GM23248 (cell line): ENCODE measurements around the gene RANGAP1.

ENCODE experiments used
- EZH2 ChIP-seq: fragments of 200-600 bp; sonication (generic); IDR thresholded peaks from 2 replicates; pipeline ENCODE4 v1.6.1; 2018; ENCODE audit warnings: antibody characterized with exemption, mild to moderate bottlenecking; ENCODE audit not compliant: insufficient read depth, poor library complexity, severe bottlenecking
- EZH2phosphoT487 ChIP-seq: fragments of 200-600 bp; sonication (generic); IDR thresholded peaks from 2 replicates; pipeline ENCODE4 v1.6.1; 2018; ENCODE audit warnings: antibody characterized with exemption, moderate library complexity, mild to moderate bottlenecking, low read depth; ENCODE audit not compliant: insufficient read depth

DNA sequence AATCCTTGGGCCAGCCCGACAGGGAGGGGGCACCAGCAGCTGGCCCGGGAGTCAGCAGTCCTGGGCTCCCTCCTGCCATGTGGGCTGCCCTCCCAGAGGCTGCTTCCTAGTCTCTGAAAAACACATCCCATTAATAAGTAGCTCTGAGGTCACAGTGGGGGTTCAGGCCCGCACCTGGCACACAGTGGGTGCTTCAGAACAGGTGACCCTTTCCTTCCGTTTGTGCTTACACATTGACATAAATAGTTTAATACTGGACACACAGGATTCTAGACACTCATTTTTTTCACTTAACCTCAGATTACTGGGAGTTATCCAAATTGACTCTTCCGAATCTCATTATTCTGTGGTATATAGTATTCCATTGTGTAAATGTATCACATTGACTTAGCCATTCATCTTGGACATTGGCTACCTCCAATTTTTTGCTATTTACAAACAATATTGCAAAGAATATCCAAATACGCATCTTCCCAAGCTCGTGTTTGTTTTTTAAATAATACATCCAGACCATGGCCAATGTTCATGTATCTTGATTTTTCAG, 44.8 kb downstream of the RANGAP1 start:
- TF ChIP-seq EZH2phosphoT487 (no peak), EZH2 (no peak)
